Right atrium auricular region (tissue), 2 donors: Measurements from ENCODE around the gene PRPF8. TPM values are rescaled to one million over a fixed set of nuclear protein-coding genes. Genes with fewer than 3 reads are reported as not detected.

Experiments used
- DNase-seq: peaks from one replicate; pipeline ENCODE4 v3.0.0-alpha.2; 2019; ENCODE audit warnings: low spot score
- H3K27ac ChIP-seq, 2 donors: fragments of 200-600 bp; sonication (generic); 1 replicate in 1 of 2; 2 replicates in 1 of 2; pipeline ENCODE4 v1.5.1; 2016 to 2019
- H3K27me3 ChIP-seq, 2 donors: fragments of 200-600 bp; sonication (generic); one replicate each; pipeline versions ENCODE4 v1.5.1 to v1.6.0; 2017 to 2019
- H3K36me3 ChIP-seq: fragments of 200-600 bp; sonication (generic); one replicate; pipeline ENCODE4 v1.5.1; 2016
- H3K4me1 ChIP-seq, 2 donors: fragments of 200-600 bp; sonication (generic); one replicate each; pipeline versions ENCODE4 v1.5.1 to v1.6.0; 2017 to 2019
- H3K4me3 ChIP-seq, 2 donors: fragments of 200-600 bp; sonication (generic); 1 replicate in 1 of 2; 2 replicates in 1 of 2; pipeline ENCODE4 v1.5.1; 2017 to 2019; ENCODE audit warnings: mild to moderate bottlenecking in 1 of 2, moderate library complexity in 1 of 2
- H3K9me3 ChIP-seq, 2 donors: fragments of 200-600 bp; sonication (generic); one replicate each; pipeline ENCODE4 v1.5.1; 2019
- CTCF ChIP-seq, 2 donors: fragments of 200-600 bp; sonication (generic); IDR thresholded peaks; one replicate each; pipeline ENCODE4 v1.5.1; 2019; ENCODE audit warnings: antibody characterized with exemption in 2 of 2
- total RNA-seq, 2 donors: library from RNA; depleted of rRNA; stranded (reverse); fragments of >200 nt; gene quantifications; one replicate each; pipeline ENCODE4 v1.1.0, GENCODE V29; 2016

The PRPF8 gene
- total RNA-seq, 2 donors from 2014 or later, result 90.1 to 144 TPM

DNA sequence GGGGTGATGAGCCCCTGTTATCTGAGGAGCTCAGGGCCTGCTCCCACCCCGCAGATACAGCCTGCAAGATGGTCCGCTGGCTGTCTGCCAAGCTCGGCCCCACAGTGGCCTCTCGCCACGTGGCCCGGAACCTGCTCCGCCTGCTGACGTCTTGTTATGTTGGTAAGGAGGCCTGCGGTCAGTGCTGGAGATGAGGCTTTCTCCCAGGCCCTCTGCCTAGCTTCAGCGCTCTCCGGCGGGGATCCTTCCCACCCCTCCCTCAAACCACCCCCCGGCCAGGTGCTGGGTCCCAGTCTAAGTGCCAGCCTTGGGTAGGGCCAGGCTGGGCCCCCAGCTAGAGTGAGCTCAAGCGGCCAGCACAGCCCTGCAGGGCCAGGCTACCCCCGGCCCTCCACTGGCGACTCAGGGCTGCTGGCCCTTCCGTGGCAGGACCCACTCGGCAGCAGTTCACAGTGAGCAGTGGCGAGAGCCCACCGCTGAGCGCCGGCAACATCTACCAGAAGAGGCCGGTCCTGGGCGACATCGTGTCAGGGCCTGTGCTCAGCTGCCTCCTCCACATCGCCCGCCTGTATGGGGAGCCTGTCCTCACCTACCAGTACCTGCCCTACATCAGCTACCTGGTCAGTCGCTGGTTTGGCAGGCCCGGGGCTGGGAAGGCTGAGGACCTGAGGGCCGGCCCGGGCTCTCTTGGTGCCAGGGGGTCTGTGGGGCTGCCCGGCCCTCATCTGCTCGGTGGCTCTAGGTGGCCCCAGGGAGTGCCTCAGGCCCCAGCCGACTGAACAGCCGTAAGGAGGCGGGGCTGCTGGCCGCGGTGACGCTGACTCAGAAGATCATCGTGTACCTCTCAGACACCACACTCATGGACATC lies 45.9 kb upstream of the PRPF8 start:
- Histone ChIP-seq H3K9me3 (no peaks in the 10 kb centered on the region), H3K36me3 (peaks cover 28% of the 10 kb centered on the region), H3K4me1 (peaks cover 0 to 39% of the 10 kb centered on the region in 2 donors), H3K4me3 (peak overlapping the region in 1 of 2 donors; percentile 26), H3K27ac (peak overlapping the region; percentile 85 to 90), H3K27me3 (no peaks in the 10 kb centered on the region)
- DNase-seq, result peak; percentile 95
- TF ChIP-seq CTCF (IDR thresholded peaks at IDR 0.05), result no peak

GRCh38 chr17:1729966-1730325 lies 45.3 kb upstream of the PRPF8 start:
- no peaks in the 10 kb centered on the region for H3K9me3 ChIP-seq
- H3K27ac ChIP-seq, result peak overlapping the region; percentile 85 to 90
- H3K4me1 ChIP-seq, result peaks cover 0 to 44% of the 10 kb centered on the region in 2 donors
- DNase-seq, result no peak
- H3K36me3 ChIP-seq, result peaks cover 26% of the 10 kb centered on the region
- no peaks in the 10 kb centered on the region for H3K27me3 ChIP-seq
- TF ChIP-seq CTCF (IDR thresholded peaks at IDR 0.05), result no peak
- no peak overlapping the region for H3K4me3 ChIP-seq

GRCh38 chr17:1727876-1728630 lies 43.4 kb upstream of the PRPF8 start:
- H3K27me3 ChIP-seq, result no peaks in the 10 kb centered on the region
- peaks cover 0 to 56% of the 10 kb centered on the region in 2 donors for H3K4me1 ChIP-seq
- H3K27ac ChIP-seq, result no peak overlapping the region
- no peak for DNase-seq
- H3K36me3 ChIP-seq, result peaks cover 9% of the 10 kb centered on the region
- no peaks in the 10 kb centered on the region for H3K9me3 ChIP-seq
- no peak for TF ChIP-seq CTCF (IDR thresholded peaks at IDR 0.05)
- H3K4me3 ChIP-seq, result no peak overlapping the region

DNA sequence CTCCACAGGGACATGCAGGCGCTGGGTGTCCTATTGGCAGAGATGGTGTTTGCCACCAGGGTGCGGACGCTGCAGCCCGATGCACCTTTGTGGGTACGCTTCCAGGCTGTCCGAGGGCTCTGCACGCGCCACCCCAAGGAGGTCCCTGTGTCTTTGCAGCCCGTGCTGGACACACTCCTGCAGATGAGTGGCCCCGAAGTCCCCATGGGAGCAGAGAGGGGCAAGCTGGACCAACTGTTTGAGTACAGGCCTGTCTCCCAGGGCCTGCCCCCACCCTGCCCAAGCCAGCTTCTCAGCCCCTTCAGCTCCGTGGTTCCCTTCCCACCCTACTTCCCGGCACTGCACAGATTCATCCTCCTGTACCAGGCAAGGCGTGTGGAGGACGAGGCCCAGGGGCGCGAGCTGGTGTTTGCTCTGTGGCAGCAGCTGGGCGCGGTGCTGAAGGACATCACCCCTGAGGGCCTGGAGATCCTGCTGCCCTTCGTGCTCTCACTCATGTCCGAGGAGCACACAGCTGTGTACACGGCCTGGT lies 42.7 kb upstream of the PRPF8 start:
- Histone ChIP-seq H3K4me3 (no peak overlapping the region), H3K27ac (no peak overlapping the region), H3K9me3 (no peaks in the 10 kb centered on the region), H3K27me3 (no peaks in the 10 kb centered on the region), H3K36me3 (peaks cover 1% of the 10 kb centered on the region), H3K4me1 (peaks cover 0 to 60% of the 10 kb centered on the region in 2 donors)
- no peak for TF ChIP-seq CTCF (IDR thresholded peaks at IDR 0.05)
- no peak for DNase-seq

DNA sequence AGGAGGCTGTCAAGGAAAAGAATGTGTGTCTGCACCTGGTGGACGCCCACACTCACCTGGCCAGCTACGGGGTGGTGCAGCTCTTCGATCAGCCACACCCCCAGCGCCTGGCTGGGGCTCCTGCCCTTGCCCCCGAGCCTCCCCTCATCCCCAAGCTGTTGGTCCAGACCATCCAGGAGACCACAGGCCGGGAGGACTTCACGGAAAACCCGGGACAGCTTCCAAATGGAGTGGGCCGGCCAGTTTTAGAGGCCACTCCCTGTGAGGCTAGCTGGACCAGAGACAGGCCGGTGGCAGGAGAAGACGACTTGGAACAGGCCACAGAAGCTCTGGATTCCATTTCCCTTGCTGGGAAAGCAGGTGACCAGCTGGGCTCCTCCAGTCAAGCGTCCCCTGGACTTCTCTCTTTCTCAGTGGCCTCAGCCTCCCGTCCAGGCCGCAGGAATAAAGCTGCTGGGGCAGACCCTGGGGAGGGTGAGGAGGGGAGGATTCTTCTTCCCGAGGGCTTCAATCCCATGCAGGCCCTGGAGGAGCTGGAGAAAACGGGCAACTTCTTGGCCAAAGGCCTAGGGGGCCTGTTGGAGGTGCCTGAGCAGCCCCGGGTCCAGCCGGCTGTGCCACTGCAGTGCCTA lies 42.1 kb upstream of the PRPF8 start:
- TF ChIP-seq CTCF (IDR thresholded peaks at IDR 0.05), result no peak
- Histone ChIP-seq H3K9me3 (no peaks in the 10 kb centered on the region), H3K4me1 (peaks cover 0 to 60% of the 10 kb centered on the region in 2 donors), H3K27ac (no peak overlapping the region), H3K4me3 (no peak overlapping the region), H3K36me3 (no peaks in the 10 kb centered on the region), H3K27me3 (no peaks in the 10 kb centered on the region)
- DNase-seq, result no peak
